Thyroid gland (tissue), 4 donors: Measurements from ENCODE around the gene PAX7. TPM values are rescaled to one million over a fixed set of nuclear protein-coding genes. Genes with fewer than 3 reads are reported as not detected.

Source experiments
- DNase-seq, 2 donors: peaks; one replicate each; pipeline ENCODE4 v3.0.0-alpha.2; 2019
- H3K27ac ChIP-seq, 3 donors: fragments of 200-600 bp; sonication (generic); 1 replicate in 2 of 3; 2 replicates in 1 of 3; pipeline ENCODE4 v1.5.1; 2016 to 2019; ENCODE audit warnings: mild to moderate bottlenecking in 1 of 3, moderate library complexity in 1 of 3
- H3K27me3 ChIP-seq: fragments of 200-600 bp; sonication (generic); one replicate; pipeline ENCODE4 v1.5.1; 2019
- H3K36me3 ChIP-seq, 2 donors: fragments of 200-600 bp; sonication (generic); one replicate each; pipeline ENCODE4 v1.5.1; 2016 to 2019
- H3K4me1 ChIP-seq, 2 donors: fragments of 200-600 bp; sonication (generic); one replicate each; pipeline ENCODE4 v1.5.1; 2017 to 2019
- H3K4me3 ChIP-seq, 3 donors: fragments of 200-600 bp; sonication (generic); replicated peaks in 1 of 3; 1 replicate in 2 of 3; 2 replicates in 1 of 3; pipeline ENCODE4 v1.5.1; 2016; ENCODE audit warnings: mild to moderate bottlenecking in 1 of 3
- H3K9me3 ChIP-seq: fragments of 200-600 bp; sonication (generic); one replicate; pipeline ENCODE4 v1.5.1; 2017
- POLR2A ChIP-seq, 2 donors: fragments of 450-650 bp; IDR thresholded peaks; one replicate each; pipeline ENCODE4 v1.6.1; 2017; ENCODE audit warnings: antibody characterized with exemption in 2 of 2, mild to moderate bottlenecking in 2 of 2, moderate library complexity in 1 of 2
- WGBS, 2 donors: methylation state at CpG; one replicate each; pipeline ENCODE4 v1.1.5; 2017; 5-methylcytosine and 5-hydroxymethylcytosine counted together
- intact Hi-C: fragments of 100-400 bp; cut with DNase I; formaldehyde crosslinking; loops from one replicate; pipeline ENCODE4 v1.15.1; 2023
- total RNA-seq, 4 donors: library from RNA; depleted of rRNA; stranded (reverse); fragments of >200 nt; gene quantifications; one replicate each; pipeline ENCODE4 v1.2.3, GENCODE V29; 2016
- TF ChIP-seq, protein P1 (sequence below), 6 experiments: fragments of 200-600 bp in 3 of 6; fragments of 450-650 bp in 3 of 6; sonication (generic) in 3 of 6; IDR thresholded peaks; one replicate each; pipeline ENCODE4 v1.5.1; 2016 to 2019; ENCODE audit warnings: antibody characterized with exemption in 6 of 6, mild to moderate bottlenecking in 2 of 6, inconsistent platforms in 1 of 6, moderate library complexity in 1 of 6

The PAX7 gene
- total RNA-seq, 4 donors from 2014 or later, result 0.78 TPM; not detected in 3

DNA sequence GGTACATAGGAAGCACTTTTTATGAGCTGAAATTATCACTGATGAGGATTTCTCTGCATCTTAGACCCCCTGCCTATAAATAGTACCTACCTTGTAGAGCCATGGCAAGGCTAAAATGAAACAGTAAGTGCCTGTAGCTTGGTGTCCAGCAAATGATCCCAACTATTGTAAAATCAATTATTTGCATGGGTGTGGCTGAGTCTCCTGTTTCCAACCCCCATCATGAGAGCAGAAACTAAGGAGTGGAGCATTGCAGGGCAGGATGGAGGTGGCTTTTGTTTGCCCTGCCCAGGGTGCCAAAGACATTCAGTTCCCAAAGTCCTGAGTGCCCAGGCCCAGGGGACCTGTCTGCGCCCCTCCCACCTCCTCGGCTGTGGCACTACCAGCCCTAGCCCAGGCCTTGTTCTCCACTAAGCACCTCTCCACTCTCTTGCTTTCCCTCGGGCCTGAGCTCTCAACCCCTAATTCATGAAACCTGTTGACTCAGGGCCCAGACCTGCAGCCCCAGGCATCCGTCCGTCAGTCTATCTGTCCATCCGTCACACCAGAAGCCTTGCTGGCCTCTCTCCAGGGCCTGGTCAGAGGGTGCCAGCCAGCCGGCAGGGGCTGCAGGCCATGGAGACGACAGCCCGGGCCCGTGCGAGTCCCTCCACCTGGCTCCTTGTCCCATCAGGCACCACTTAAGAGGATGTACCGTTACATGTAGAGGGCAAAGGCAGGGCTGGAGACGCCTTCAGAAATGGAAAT, 39.6 kb downstream of the PAX7 start:
- WGBS, 2 donors, result 80 to 85% methylated on average over 8 to 13 of the region's 13 CpGs
- DNase-seq, result no peak

DNA sequence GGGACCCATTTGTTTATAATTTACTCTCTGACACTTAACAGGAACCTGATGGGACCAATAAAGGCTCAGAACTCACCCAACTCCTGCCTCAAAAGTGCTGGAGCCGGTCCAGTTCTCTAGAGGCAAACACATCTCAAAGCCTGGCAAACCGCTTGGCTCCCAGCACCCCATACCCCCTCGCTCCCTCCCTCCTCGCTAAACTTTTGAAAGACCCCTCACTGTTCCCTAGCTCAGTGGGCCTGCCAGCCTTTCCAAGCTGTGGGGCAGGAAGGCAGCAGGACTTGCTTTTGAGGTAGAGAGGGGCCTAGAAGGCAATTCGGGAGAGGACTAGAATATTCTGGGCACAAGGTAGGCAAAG, 40.2 kb downstream of the PAX7 start:
- TF ChIP-seq POLR2A (IDR thresholded peaks at IDR 0.05), result no peak
- TF ChIP-seq, protein P1, sequence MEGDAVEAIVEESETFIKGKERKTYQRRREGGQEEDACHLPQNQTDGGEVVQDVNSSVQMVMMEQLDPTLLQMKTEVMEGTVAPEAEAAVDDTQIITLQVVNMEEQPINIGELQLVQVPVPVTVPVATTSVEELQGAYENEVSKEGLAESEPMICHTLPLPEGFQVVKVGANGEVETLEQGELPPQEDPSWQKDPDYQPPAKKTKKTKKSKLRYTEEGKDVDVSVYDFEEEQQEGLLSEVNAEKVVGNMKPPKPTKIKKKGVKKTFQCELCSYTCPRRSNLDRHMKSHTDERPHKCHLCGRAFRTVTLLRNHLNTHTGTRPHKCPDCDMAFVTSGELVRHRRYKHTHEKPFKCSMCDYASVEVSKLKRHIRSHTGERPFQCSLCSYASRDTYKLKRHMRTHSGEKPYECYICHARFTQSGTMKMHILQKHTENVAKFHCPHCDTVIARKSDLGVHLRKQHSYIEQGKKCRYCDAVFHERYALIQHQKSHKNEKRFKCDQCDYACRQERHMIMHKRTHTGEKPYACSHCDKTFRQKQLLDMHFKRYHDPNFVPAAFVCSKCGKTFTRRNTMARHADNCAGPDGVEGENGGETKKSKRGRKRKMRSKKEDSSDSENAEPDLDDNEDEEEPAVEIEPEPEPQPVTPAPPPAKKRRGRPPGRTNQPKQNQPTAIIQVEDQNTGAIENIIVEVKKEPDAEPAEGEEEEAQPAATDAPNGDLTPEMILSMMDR (IDR thresholded peaks at IDR 0.05), result no peak
- WGBS, 2 donors, result 87 to 91% methylated on average over 5 of the region's 5 CpGs
- H3K9me3 ChIP-seq, result no peaks in the 10 kb centered on the region
- no peaks in the 10 kb centered on the region for H3K36me3 ChIP-seq
- H3K27ac ChIP-seq, result no peak overlapping the region
- intact Hi-C loops, result no loop called here
- H3K4me1 ChIP-seq, result no peaks in the 10 kb centered on the region
- no peak for DNase-seq
- H3K27me3 ChIP-seq, result no peaks in the 10 kb centered on the region
- no peak overlapping the region for H3K4me3 ChIP-seq

More for the DNA sequence above, 39.6 kb downstream of the PAX7 start:
- no peak overlapping the region for H3K4me3 ChIP-seq
- TF ChIP-seq, protein P1 (IDR thresholded peaks at IDR 0.05), result no peak
- no peak for TF ChIP-seq POLR2A (IDR thresholded peaks at IDR 0.05)
- H3K9me3 ChIP-seq, result no peaks in the 10 kb centered on the region
- no peaks in the 10 kb centered on the region for H3K27me3 ChIP-seq
- intact Hi-C loops, result no loop called here
- no peaks in the 10 kb centered on the region for H3K36me3 ChIP-seq
- no peak overlapping the region for H3K27ac ChIP-seq
- no peaks in the 10 kb centered on the region for H3K4me1 ChIP-seq

DNA sequence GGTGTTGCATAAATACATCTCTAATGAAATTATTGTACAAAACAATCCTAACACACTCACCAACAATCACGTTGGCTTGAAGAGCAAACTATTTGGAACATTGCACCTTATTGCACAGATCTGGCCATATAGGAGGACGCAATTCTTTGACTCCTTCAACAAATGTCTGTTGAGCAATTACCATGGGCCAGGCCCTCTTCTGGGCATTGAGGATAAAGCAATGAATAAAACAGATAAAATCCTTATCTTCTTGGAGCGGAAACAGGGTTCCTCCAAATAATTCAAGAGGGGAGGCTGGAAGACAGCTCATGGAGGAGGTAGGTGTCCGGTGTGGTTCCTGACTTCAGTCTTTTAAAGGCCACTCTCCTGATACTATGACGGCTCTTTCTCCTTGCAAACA, 43.3 kb downstream of the PAX7 start:
- no peaks in the 10 kb centered on the region for H3K36me3 ChIP-seq
- H3K4me1 ChIP-seq, result no peaks in the 10 kb centered on the region
- H3K27me3 ChIP-seq, result no peaks in the 10 kb centered on the region
- 61 to 73% methylated on average over 5 of the region's 5 CpGs for WGBS, 2 donors
- DNase-seq, result no peak
- H3K9me3 ChIP-seq, result no peaks in the 10 kb centered on the region
- no peak overlapping the region for H3K27ac ChIP-seq
- intact Hi-C loops, result no loop called here
- H3K4me3 ChIP-seq, result no peak overlapping the region
- TF ChIP-seq, protein P1 (IDR thresholded peaks at IDR 0.05), result no peak
- TF ChIP-seq POLR2A (IDR thresholded peaks at IDR 0.05), result no peak

DNA sequence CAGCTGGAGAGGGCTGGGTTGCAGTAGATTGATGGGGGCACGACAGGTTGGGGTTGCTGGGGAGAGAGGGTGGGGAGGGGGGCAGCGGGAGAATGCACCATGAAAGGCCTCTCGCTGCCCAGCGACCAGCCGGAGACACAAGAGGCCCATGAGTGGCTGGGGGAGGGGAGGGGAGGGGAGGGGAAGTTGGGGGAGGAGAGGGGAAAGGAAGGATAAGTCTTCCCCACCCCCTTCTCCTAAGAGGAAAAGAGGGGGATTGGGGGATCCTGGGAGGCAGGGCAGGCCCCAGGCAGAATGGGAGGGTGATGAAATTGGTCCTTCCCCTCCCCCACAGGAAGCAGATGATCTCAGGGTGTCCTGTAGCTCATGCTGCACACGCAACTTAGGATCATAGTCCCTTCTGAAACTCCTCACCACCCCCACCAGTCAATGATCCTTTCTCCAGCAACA, 45.7 kb downstream of the PAX7 start:
- intact Hi-C loops, result no loop called here
- Histone ChIP-seq H3K36me3 (no peaks in the 10 kb centered on the region), H3K27ac (no peak overlapping the region), H3K9me3 (no peaks in the 10 kb centered on the region), H3K27me3 (no peaks in the 10 kb centered on the region), H3K4me3 (no peak overlapping the region), H3K4me1 (no peaks in the 10 kb centered on the region)
- DNase-seq, result no peak
- WGBS, 2 donors, result 17 to 19% methylated on average over 6 of the region's 6 CpGs
- TF ChIP-seq POLR2A (IDR thresholded peaks at IDR 0.05), result no peak
- TF ChIP-seq, protein P1 (IDR thresholded peaks at IDR 0.05), result no peak

DNA sequence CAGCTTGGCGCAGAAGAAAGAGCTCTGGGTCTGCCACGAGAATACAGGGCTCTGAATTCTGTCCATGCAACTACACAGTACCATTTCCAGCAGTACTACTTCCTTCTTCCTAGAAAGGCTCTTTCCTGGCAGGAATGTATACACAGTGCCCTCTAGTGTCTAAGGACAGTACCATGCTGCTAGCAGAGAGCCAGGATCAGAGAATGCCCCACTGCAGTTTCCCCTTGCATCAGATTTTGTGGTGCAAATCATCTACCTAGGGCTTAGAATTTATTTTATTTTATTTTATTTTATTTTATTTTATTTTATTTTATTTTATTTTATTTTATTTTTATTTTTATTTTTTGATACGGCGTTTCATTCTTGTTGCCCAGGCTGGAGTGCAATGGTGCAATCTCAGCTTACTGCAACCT, 50.8 kb downstream of the PAX7 start:
- intact Hi-C loops, result no loop called here
- no peak overlapping the region for H3K27ac ChIP-seq
- WGBS, 2 donors, result 73 to 75% methylated on average over 4 of the region's 4 CpGs
- no peaks in the 10 kb centered on the region for H3K9me3 ChIP-seq
- no peaks in the 10 kb centered on the region for H3K27me3 ChIP-seq
- DNase-seq, result no peak
- no peak for TF ChIP-seq POLR2A (IDR thresholded peaks at IDR 0.05)
- TF ChIP-seq, protein P1 (IDR thresholded peaks at IDR 0.05), result peak in 4 of 6 experiments; percentile 19 to 52 (median 25)
- no peak overlapping the region for H3K4me3 ChIP-seq
- H3K4me1 ChIP-seq, result no peaks in the 10 kb centered on the region
- H3K36me3 ChIP-seq, result no peaks in the 10 kb centered on the region
